Measurements from ENCODE around the gene DPP6.

DNA sequence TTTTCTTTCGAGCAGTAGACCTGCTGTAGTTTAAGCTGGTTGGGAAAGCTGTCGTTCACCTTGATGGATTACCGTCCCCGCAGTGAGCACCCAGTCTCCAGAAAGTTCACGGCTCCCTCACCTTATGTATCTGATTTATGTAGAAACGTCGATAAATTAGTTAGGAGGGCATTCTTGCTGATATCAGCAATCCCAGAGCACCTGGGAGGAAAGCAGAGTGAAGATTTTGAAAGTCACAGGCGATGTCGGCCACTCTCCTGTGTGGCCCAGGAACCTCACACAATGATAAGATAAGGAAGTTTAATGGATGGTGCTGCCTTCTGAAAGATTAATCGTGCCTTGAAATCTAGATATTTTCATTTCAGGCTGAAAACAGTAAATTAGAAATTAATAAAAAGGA lies 336.8 kb downstream of the DPP6 start:
- TF ChIP-seq POLR2A (IDR thresholded peaks at IDR 0.05; ENCODE audit: low read length): no peak
- no peak for TF ChIP-seq GATA1 (IDR thresholded peaks at IDR 0.05; ENCODE audit: low read depth, low read length)
